EL (cell line): ENCODE measurements around the gene DTYMK.

Source experiments
- DNase-seq: peaks from one replicate; pipeline ENCODE4 v3.0.0-alpha.2; 2016

DTYMK gene

DNA sequence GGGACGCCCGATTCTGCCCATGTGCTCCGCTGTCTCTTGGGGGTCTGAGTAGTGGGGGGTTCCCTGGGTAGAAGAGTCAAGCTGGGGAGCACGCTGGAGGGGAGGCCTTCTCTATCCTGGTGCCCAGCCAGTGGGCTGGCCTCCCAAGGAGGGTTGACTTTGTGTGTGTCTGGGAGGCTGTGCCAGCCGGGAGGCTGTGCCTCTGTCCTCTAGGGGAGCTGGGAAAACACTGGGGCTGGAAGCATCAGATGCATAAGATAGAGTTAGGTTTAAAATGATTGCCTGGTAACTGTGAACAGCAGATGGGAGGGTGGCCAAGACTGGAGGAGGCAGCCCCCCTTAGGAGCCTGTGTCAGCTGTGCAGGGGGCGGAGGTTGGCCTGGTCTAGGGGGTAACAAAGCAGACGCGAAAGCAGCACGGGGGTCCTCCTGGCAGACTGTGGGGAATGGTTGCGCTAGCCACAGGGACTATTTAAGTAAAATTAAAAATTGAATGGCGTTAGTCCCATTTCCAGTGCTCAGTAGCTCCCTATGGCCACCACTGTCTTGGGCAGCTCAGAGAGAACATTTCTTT lies 16.5 kb upstream of the DTYMK start:
- peak; percentile 28 for DNase-seq

DNA sequence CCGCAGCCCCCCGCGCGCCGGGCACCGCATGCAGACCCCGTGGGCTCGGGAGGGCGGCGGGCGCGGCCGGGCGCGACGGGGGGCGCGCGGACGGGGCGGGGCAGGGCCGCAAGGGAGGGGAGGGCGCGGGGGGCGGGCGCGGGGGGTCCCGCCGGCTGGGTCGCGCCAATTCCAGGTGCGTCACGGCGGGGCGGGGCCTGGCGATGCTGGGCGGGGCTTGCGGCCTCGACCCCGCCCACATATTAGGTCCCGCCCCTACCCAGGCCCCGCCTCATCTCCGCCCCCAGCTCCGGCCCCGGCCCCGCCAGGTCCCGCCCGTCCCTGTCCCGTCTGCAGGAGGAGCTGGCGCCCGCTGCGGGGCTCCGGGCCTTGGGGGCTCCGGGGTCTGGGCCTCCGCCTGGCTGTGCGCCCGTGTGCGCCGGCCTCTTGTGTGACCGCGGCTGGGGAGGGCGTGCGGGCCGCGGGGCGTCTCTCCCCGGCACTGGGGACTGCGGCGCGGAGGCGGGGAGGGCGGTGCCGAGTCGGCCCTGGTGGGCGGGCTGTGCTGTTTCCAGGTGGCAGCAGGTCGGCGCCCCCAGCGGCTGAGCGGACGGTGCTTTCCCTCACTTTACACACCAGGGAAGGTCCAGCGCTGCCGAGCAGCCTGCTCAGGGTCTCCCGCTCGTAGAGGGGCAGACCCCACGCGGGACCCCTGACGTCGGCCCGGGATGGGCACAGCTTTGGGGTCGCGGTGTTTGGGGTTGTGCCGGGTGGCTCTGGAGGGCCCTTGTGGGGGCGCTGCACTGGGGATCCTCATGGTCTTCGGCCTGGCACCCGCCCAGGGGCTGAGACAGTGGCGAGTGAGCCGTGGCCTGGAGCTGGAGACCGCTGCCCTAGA lies 15.8 kb upstream of the DTYMK start:
- DNase-seq = peak; percentile 74

DNA sequence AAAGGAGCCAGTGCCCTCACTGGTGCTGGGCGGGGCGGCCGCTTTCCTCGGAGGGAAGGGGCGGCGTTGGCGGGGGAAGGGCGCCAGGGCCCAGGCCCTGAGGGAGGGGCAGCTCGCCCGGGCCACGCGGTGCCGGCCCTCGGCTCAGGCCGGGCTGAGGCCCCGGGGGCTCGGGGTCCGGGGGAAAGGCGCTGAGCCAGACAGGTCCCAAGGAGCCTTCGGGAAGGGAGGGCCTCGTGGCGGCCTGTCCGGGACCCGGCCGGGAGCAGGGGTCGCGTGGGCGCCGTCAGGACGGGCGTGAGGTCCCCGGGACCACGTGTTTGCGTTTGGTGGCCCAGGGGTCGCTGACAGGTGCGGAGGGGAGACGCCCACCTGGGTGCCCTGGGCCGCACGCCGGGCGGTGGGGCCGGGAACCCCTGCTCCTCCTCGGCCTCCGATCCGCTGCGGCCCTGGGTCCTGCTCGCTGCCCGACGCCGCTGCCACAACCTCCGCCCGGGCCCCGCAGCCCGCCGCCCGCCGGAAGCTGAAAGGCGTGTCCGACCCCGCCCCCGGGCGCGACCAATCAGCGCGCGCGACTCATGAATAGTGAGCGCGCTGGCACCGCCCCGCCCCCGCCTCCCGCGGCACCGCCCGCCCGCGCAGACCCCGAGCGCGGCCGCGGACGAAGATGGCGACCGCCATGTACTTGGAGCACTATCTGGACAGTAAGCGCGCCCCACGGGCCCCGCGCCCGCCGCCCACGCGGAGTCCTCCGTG lies 15.0 kb upstream of the DTYMK start, which contains the start of gene ING5:
Gene ING5 (plus strand): TSS at position 641 of the 756 bp plus-strand sequence. CDS start 27 bp downstream, at position 668.
- DNase-seq = peak; percentile 92

DNA sequence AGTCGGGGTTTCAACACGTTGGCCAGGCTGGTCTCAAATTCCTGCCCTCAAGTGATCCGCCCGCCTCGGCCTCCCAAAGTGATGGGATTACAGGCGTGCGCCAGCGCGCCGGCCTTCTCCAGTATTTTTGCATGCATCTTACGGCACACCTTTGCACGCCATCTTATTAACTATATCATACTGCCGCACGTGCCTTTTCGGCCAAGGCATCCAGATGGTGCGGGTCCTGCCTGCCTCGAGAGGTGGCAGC lies 14.5 kb upstream of the DTYMK start:
- DNase-seq = no peak

DNA sequence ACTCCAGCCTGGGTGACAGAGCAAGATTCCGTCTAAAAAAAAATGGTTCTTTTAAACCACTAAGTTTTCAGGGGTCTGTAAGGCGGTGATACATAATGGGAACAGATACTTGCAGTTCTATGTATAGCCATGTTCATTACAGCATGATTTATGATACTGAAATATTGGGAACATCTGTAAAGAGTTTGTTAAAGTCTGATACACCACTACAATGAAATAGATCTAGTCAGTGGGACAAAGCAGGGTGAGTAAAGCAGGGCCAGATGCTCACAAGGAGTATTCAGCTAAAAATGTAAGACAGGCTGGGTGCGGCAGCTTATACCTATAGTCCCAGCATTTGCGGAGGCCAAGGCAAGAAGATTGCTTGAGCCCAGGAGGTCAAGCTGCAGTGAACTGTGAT lies 9.0 kb upstream of the DTYMK start:
- DNase-seq = no peak

DNA sequence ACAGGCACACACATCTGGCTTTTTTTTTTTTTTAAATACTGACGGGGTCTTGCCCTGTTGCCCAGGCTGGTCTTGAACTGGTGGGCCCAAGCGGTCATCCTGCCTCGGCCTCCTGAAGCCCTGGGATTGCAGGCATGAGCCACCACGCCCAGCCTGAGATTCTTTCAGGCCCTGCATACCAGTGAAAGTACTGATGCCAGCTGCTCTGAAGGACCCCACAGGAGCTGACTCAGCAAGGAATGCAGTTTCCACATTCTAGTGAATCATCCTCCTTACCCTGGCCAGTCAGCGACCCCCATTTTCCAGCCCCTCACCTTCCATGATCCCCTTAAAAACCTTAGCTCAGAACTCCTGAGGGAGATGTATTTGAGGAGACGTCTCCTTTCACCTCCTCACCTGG lies 5.8 kb upstream of the DTYMK start:
- DNase-seq = peak; percentile 83

DNA sequence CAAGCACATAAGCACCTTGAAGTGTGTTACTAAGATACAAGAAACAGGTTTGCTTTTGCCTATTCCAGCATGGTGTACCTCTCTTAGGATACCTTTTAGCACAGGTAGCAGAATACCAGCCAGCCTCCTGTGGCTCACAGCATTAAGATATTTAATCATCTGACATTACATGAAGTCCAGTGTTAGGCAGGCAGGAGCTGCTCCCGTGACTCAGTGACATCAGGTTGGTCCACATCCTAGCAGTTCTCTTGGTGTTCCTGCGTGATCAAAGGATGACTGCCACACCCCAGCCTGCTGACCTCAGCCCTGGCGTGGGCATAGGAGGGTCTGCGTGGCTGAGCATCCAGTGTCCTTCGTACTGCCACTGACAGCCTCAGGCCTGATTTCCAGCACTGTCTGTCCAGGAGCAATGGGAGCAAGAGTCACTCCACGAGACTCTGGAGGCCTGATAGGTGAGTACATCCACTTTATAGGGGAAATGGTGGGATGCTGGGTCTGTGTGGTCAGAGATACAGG lies 3.6 kb upstream of the DTYMK start:
- DNase-seq = no peak

DNA sequence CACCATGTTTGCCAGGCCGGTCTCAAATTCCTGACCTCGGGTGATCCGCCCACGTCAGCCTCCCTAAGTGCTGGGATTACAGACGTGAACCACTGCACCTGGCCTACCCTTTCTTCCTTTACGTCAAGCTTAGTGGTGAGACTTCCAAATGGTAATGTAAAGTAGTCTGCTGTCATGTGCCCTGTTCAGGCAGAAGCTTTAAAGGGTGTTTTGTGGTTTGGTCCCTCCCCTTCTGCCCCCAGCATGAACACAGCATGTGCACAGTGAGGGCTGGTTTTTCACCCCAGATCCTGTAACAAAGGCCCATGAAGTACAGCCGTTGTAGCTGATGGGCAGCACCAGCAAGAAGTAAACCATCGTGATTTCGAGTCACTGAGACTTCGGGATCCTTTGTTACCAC lies 2.7 kb upstream of the DTYMK start:
- no peak for DNase-seq

DNA sequence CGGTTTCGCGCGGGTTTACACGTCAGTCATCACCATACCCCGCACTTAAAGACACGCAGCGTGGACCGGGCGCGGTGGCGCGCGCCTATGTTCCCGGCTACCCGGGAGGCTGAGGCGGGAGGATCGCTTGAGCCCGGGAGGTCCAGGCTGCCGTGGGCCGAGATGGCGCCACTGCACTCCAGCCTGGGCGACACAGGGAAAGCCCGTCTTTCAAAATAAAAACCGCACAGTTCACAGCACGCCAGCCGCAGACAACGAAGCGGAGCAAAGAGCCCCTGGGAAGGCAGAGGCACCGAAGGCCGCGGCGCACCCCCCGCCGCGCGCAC lies 328 bp downstream of the DTYMK start:
- DNase-seq = no peak

DNA sequence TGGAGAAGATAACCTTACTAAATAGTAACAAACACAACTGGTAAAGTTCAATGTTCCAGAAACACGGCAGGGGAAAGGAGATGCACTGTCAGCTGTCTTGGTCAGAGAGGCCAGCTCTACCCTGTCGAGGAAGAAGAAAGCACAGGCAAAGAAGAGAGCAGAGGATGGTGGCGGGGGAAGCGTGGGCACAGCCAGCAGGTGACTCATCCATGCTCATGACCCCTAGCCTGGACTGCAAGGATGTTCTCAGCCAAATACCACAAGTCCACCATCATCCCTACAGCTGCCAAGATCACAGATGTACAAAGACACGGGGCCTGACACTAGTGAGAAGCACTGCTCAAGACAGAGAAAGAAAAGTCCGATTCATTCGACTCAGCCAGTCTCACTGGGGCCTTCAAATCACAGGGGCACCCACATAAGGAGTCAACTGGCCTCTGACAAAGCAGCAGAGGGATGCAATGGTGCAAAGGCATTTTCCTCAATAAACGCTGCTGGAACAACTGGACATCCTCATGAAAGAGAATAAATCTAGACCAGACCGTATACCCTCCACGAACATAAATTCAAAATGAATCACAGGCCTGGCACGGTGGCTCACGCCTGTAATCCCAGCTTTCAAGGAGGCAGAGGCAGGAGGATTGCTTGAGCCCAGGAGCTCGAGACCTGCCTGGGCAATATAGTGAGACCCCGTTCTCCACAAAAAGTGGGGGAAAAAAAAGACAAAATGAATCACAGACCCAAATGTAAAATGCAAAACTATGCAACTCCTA lies 5.6 kb downstream of the DTYMK start:
- DNase-seq = peak; percentile 98

DNA sequence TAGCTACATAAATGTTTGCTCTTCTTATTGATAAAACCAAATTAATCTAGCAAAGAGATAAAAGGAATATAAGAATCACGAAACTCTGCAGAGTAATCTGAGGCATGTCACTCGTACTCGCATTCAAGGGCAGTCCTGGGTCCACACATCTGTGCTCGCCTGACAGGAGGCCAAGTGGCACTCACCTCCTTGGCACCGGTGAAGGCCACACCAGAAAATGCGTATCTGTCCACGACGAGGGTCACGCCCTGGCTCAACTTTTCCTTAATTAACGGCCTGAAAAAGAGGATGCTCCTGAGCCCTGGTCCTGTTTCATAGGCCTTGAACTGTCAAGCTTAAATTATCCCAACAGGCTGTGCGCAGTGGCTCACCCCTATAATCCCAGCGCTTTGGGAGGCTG lies 6.6 kb downstream of the DTYMK start:
- DNase-seq = no peak

DNA sequence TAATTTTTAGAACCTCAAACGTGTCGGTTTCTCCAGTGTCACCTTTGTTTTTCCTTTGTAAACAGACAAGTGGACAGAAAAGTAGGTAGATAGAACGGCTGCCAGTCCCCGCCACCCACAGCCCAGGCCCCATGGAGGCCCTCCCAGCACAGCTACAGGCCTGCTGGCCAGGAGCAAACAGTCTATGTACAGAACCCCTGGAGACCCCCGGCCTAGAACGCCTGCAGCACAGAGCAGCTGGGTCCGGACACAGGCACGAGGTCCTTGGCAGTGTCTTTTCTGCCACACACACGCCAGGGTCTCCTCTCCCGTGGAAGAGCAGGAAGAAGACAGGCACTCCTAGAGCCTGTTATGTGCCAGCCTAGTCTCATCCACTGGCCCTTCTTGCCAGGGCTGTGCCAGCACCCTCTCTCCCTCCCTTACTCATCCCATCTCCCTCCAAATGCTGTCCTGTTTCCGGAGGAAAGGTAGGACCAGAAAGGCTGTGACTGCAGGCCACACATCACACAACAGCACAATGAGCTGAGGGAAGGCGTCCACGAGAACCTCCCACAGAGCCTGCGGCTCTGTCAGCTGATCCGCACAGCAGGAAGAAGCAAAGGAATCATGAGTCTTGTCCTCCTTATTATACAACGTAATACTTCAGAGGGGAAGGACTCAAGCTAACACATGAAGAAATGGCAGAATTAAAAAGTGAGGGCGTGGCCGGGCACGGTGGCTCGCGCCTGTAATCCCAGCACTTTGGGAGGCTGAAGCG lies 7.7 kb downstream of the DTYMK start:
- DNase-seq = no peak

DNA sequence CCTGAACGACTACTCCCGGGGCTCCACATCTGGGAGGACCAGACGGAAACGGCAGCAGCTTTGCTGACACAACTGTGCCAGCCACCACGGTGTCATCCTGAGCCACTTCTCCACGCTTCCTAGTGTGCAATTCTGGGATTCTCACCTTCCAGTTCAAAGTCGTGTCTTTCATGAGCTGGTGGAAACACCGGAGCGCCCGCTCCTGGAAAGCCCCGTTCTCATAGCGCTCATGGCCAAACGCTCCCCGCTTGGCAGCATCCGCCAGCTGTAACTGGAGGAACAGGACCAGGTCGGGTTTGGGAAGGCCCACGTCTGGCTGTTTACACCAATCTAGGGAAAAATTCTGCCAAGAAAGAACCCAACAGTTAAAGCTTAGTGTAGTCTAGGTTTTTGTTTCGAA lies 8.3 kb downstream of the DTYMK start:
- no peak for DNase-seq

DNA sequence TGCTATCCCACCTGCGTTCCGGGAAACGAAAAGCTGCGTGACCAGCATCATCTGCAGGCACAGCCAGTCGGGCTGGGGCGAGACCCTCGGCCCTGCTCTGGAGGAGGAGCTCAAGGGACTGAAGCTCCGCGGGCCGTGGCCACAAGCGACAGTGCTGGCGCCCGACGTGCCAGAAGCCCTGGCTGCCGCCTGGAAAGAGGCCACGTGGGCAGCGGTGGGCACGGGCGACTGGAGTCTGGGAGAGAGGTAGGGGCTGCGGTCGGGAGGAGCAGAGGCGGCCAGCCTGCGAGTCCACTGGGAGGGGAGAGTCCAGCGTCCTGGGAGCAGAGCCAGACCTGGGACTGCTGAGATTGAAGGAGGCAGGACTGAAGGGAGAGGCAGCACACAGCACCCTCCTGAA lies 9.2 kb downstream of the DTYMK start:
- no peak for DNase-seq

DNA sequence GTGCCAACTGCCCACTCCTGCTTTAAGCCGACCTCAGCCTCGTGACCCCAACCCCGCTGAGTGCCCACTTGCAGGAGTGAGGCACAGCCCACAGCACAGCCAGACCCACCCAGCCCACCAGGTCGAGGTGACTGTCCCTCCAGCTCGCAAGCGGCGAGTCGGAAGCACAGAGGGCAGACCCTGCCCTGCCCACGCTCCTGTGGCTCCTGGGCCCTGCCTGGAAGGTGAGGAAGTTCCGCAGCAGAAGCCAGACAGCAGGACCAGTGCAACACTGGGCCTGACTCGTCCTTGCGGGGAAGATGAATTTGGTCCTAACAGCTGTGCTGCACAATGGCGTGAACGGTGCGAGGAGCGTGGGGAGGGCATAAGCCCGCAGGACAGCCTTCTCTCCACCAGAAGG lies 9.9 kb downstream of the DTYMK start:
- no peak for DNase-seq

DNA sequence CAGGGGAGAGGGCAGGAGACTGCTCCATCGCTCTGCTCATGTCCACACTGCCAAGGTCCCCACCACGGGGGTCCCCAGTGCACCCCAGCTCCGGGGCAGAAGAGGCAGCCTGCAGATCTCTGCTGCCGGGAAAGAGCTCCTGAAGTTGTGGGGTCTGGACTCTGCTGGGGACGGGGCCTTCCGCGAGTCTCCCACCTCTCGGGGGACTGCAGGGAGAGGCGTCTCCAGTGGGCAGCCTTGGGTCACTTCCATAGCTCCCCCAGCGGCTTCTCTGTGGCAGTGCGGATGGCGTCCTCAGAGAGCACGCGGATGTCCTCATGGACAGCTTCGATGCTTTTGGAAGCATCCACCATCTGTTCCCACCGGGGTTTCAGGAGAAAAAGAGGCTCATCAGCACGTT lies 10.7 kb downstream of the DTYMK start:
- DNase-seq = no peak

DNA sequence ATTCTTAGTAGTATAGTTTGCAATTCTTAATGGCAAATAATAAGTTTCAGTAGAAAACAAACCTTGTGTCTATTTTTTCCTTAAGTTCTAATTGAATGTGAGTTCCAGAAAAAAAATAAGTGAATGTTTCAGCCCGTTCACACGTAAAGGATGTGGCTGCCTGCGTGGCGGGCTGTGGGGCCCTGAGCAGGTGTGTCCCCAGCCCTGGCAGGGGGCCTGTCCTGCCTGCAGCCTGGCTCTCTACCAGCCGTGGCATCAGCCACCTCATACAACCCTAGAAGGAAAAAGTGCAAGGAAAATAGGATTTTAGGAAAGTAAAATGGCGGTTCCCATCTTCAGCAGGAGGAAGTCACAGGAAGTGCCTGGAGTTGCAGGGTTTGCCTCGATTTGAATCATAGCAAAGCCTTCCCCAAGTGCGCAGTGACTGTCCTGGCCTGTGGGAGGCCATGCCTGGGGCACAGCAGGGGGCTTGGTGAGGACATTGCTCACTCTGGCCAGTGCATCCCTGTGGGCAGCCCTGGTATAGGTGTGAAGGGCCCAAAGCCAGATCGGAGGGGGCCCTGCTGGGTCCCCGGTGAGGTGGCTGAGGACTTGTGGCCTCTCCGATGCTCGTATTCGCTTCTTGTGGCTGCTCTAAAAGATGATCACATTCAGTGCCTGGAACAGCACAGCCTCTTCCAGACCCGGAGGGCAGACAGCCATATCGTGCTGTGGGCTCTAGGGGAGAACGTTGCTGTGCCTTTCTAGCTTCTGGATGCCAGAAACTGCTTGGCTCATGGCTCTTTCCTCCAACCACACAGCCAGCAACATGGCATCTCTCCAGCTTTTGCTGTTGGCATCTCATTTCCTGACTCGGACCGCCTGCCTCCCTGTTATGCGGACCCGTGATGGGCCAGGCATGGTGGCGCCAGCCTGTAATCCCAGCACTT lies 12.6 kb downstream of the DTYMK start:
- peak; percentile 21 for DNase-seq

DNA sequence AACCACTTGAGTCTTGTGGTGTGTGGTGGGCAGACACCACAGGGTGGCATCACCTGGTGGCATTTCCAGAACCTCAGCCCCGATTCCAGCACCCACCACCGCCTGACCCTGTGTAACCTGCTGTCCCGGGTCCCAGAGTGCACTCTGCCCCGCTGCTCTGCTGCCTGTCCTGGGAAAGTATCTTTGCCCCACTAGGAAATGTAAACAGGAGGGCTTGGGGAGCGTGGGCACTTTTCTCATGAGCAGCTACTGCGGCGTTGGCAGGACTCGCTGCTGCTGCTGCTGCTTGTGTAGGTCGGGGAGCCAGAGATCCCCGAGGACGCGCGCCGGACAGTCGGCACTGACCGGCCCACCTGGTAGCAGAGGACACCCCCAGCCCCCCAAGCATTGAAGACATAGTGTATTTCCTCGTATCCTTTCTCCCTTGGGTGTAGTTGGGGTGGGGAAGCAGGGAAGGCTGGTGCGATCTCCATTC lies 13.4 kb downstream of the DTYMK start:
- DNase-seq = no peak

DNA sequence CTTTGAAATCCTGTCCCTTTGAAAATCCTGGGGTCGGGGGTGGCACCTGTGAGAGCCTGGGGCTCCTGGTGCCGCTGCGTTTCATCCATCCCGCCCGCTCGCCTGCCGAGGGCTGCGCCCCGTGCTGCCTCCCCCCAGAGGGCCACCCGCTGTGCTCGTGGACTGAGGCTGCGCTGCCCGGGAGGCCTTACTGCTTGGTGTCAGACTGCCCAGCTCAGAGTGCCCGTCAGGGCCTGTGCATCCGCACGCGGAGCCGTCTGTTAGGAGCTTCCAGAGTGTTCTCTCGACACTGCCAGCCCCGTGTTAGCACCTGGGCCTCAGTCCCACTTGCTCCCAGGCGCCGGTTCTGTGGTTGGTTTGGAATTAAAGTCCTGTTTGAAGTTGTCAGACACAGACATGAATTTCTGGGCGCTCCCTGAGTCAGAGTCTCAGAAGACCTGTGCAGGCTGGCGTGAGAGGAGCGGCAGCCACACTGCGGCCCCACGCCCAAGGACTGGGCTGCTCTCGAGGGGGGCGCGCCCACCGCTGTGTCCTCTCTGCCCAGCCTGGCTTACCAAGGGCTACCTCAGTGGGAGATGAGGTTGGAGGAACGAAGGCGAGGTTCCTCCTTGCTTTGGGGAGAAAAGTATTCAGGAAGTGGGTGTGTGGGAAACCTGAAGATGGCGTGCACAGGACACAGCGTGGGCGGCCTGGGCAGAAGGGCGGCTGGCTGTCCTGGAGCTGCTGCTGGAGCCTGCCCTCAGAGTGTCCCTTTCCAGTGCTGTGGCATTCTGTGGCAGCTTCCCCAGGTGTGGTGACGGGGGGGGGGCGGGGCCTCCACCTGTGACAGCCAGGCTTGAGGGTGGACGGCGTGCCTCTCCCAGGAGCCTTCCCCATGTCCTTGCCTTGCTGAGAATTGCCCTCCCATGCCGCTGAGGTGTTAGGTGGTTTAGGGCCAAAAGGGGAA lies 14.1 kb downstream of the DTYMK start:
- DNase-seq = no peak
